ENCODE measurements around the gene KLRC4.

- TF ChIP-seq CTCF (conservative IDR thresholded peaks at IDR 0.05; ENCODE audit: low read depth, low read length) = no peak
- no peak for TF ChIP-seq EZH2phosphoT487 (IDR thresholded peaks at IDR 0.05; ENCODE audit: borderline replicate concordance, low read length)
Measured at GRCh38 chr12:10369557-10370415, 39.8 kb downstream of the KLRC4 start.

All from PC-3 (cell line).